GM19193 (cell line): ENCODE measurements around the gene LCN2.

Source experiments
- POLR2A ChIP-seq: IDR thresholded peaks from 4 replicates; pipeline ENCODE4 v1.6.1; 2011; ENCODE audit not compliant: insufficient read depth, insufficient read length; ENCODE audit errors: extremely low read depth

Gene LCN2

GRCh38 chr9:128149001-128149701 is at the start of gene LCN2:
TSS of gene LCN2 (plus strand) at chr9:128149453. CDS start at chr9:128149526, 73 bp downstream.
- TF ChIP-seq POLR2A, result no peak

- no peak for TF ChIP-seq POLR2A
Measured at GRCh38 chr9:128099932-128100491, 49.2 kb upstream of the LCN2 start.

- no peak for TF ChIP-seq POLR2A
Measured at GRCh38 chr9:128100581-128100980, 48.7 kb upstream of the LCN2 start.

- TF ChIP-seq POLR2A, result no peak
Measured at GRCh38 chr9:128101231-128101661, 48.0 kb upstream of the LCN2 start.

- no peak for TF ChIP-seq POLR2A
Measured at GRCh38 chr9:128101690-128102089, 47.6 kb upstream of the LCN2 start.

- TF ChIP-seq POLR2A, result no peak
Measured at GRCh38 chr9:128102196-128102595, 47.1 kb upstream of the LCN2 start.

- TF ChIP-seq POLR2A, result no peak
Measured at GRCh38 chr9:128102861-128103588, 46.2 kb upstream of the LCN2 start.

GRCh38 chr9:128103589-128103962 is 45.7 kb upstream of the LCN2 start:
- TF ChIP-seq POLR2A, result peak; percentile 2

- TF ChIP-seq POLR2A, result no peak
Measured at GRCh38 chr9:128104171-128104618, 45.1 kb upstream of the LCN2 start.

- no peak for TF ChIP-seq POLR2A
Measured at GRCh38 chr9:128105538-128106175, 43.6 kb upstream of the LCN2 start.

GRCh38 chr9:128106181-128106939 is 42.9 kb upstream of the LCN2 start:
- TF ChIP-seq POLR2A, result no peak

- no peak for TF ChIP-seq POLR2A
Measured at GRCh38 chr9:128106940-128107467, 42.2 kb upstream of the LCN2 start.

GRCh38 chr9:128107468-128108268 is 41.6 kb upstream of the LCN2 start:
- TF ChIP-seq POLR2A, result no peak
